Stimulated activated CD8-positive, alpha-beta memory T cell treated with anti-CD3 and anti-CD28 coated beads, Interleukin-12 subunit alpha, Interleukin-12 subunit beta, amount 100 ng/mL, for 1 hour (primary cell): ENCODE data around the gene CENPE.

Experiments used
- DNase-seq: peaks from one replicate; pipeline ENCODE4 v3.0.0-alpha.2; 2020; ENCODE audit warnings: low read depth

The CENPE gene

DNA sequence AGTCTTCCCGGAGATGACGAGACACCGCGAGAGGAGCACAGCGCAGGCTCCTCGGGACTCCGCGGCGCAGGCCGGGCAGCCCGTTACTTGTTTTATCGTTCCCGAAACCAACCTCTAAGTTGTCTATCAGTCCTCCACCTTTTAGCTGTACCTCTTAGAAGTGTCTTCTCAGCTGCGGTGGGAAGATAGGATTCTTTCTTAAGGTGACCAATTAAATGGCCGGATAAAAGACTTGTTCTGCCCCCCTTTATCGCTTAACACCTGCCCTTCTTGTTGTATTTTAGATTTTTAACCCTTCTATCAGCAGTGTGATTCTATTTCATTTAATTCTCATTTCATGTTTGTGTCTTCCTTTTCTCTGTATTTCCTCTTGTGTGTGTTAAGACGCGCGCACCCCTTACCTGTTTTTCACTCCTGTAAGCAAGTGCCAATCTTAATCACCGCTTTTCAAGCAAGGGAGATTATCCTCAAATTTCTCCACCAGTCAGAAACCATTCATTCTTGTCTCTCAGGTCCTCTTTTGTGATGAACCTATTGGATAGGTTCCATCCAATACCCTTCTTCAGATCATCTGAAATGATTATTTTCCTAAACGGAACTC lies 121.3 kb downstream of the CENPE start, which contains the start of gene SLC9B2:
Gene SLC9B2 (minus strand): TSS at position 15 of the 601 bp plus-strand sequence. CDS start 9,211 bp downstream, outside the sequence.
- DNase-seq = no peak

DNA sequence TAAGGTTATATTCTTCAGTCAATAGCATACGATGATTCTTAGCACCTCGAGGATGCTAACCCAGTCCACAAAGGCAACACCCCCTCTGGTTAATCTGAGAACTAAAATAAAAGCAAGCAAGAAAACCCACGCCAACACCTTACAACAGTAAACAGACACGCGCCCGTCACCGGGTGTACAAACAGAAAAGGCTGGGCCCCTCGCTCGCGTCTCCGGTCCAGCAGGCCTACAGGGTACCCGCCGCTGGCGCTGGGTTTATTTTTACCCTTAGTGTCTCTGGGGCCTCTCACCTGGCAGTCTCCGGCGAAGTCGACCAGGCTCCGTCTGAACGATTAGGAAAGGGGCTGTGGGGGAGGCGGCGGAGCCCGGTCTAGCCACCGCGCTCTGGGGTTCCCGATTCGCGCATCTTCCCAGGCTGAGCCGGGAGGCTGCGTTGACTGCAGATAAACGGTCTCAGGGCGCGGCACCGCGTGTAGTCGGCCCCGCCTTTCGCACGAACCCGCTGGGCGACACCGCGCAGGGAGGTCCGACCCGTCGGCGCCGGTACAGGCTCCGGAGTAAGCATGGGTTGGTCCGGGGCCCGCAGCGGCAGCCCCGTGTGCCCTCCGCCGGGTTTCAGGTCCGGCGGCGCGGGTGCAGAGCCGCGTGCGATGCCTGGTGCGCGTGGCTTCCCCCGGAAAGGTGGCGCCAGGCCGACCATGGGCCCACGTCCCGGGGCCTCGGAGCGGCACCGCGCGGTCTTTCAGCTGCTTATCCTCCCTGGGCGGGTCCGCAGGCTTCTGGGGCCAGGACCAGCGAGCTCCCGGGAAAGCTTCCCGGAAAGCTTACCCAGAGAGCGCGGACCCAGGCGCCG lies 122.0 kb downstream of the CENPE start:
- peak; percentile 39 for DNase-seq

DNA sequence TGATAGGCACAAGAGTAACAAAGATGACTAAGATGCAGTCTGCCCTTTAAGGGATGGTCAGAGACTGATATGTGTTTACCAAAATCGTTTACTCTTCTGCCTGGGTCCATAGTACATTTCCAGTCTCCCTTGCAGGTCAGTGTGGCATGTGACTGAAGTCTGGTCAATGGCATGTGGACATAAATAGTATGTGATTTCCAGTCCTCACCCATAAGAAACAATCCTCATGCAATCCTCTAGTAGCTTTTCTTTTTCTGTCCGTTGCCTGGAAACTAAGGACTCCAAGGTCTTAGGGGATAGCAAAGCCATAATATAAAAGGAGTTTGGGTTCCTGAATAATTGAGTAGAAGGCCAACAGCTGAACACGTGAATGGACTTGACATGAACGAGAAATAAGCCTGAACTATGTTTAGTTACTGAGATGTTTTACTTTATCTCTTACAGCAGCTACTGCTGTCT lies 122.7 kb downstream of the CENPE start:
- no peak for DNase-seq

DNA sequence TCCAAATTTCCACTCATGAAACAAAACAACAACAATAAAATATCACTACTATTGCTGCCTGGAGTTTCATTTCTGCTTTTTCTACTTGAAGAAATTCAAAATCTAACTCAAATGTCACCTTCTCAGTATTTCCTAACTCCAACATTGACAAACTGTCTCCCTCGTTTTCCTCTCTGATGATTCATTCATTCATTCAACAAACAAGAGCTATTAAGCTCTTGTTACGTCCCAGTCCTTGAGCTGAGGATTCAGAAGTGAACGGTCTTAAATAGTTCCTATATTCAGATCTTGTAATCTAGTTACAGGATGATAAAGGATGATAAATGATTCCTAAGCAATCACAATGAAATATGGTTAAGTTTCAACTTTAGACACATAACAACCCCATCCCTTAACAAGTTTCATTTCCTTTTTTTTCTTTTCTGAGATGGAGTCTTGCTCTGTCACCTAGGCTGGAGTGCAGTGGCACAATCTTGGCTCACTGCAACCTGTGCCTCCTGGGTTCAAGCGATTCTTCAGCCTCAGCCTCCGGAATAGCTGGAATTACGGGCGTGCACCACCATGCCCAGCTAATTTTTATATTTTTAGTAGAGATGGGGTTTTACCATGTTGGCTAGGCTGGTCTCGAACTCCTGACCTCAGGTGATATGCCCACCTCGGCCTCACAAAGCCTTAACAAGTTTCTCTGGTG lies 123.3 kb downstream of the CENPE start:
- DNase-seq = no peak

DNA sequence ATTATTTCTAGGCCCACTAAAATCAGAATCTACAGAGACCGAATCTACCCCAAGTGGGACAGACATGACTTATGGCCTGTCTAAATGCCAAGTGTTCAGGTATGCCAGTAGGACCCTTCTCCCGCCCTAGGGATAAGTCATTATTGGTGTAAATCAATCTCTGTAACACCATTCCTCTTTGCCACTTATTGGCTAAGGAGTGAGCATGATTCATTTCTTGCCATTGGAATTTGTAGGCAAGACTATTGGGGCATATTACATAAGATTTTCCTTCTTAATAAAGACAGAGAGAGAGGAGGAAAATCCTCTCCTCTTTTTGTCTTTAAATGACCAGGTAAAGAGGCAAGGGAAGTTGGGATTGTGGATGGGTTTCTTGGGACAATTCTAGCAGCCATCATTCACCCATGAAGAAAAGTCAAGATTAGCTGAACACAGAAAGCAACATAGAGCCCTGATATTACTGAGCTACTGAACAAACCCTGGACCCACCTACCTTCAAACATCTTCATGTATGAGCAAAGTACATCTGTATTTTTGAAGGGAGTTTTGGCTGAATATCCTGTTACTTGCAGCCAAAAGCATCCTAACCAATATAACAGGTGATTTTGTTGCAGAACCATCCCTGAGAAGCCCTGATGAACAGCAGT lies 124.2 kb downstream of the CENPE start:
- DNase-seq = no peak

DNA sequence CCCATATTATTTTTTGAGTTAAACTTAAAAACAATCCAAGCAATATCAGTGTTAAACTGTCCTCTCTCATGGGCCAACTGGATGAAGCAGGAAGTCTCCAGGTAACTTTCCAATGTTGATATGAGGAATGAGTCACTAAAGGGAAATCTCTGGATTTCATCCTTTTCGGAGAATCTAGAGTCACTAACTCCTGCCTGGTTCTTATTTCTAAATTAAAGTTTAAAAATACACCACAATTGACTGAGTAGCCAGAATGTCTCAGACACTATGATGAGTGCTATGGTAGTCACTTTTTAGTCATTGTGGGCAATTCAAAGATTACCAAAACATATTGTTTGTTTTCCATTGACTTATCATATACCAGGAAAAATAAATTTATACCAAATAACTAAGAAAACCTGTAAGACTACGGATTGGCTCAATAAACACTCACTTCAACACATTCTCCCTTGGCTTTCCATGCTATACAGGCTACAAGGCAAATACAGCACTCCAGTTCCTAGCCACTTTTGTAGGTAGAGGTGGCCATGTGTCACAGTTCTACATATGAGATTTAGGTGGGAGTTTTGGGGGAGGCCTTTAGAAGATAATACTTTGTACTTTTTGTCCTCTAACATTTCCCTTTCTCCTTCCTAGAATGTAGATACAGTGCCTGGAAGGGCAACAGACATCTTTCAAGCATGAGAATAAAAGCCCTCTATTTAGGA lies 130.1 kb downstream of the CENPE start:
- no peak for DNase-seq

DNA sequence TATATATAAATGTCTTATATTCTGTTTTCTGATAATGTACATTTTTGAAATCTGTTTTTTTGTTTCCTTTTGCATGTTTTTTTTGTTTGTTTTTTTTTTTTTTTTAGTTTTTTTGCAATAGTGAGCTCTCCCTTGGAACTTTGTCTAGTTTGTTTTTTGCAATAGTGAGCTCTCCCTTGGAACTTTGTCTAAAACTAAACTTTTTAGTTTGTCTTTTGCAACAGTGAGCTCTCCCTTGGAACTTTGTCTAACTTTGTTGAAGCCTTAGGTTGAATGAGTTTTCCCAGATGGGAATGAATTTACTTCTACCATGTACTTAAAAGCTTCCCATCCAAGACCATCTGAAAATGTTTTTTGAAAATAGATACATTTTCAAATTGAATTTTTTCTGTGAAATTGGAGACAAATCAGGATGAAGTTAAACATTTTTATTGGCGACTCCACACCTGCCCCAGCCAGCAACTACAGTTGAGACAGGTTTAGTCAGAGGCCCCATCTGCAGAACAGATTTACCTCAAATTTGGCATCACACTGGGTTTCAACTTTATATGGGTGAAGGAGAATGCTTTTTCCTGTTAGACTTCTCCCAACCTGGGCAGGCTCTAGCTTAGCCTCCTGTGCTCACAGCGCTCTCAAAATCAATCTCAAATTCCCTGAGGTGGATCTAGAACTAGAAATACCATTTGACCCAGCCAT lies 137.5 kb downstream of the CENPE start:
- no peak for DNase-seq
